GM19397 (cell line): ENCODE data around the gene KDSR.
"Not testable (repeated sequence)": the region's sequence is repeated elsewhere in the genome, so short reads cannot be mapped to it uniquely, and the experiment has no call there.

Source experiments
- ATAC-seq: cut with Tn5 transposase; IDR thresholded peaks from one replicate; pipeline ENCODE4 v1.9.1; 2021; ENCODE audit warnings: mild to moderate bottlenecking, moderate library complexity; ENCODE audit not compliant: unreplicated experiment

KDSR gene

GRCh38 chr18:63366213-63367052, 573 bp downstream of the KDSR start:
- peak; percentile 34 for ATAC-seq

- ATAC-seq: no peak
These were observed 1.2 kb downstream of the KDSR start for GRCh38 chr18:63365876-63366212.

GRCh38 chr18:63363951-63364350, 3.1 kb downstream of the KDSR start:
- ATAC-seq: no peak

GRCh38 chr18:63363420-63363819, 3.6 kb downstream of the KDSR start:
- ATAC-seq: not testable (repeated sequence)

GRCh38 chr18:63356272-63356896, 10.6 kb downstream of the KDSR start:
- ATAC-seq: no peak

DNA sequence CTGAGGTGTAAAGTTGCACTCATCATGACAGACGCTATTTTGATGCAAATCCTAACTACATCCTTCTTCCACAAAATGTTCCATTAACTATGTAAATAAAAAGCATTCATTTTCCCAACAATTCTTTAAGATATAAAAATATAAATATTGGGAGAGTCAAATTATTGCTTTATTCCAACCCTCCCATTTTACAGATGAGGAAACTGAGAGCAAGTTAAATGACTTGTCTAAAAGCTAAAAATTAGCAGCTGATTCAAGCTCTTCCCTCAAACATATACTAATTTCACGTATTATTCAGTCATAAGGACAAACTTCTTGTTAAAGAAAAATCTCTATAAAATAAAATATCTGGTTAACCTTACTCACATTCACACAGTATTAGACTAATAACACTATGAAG, 16.8 kb downstream of the KDSR start:
- no peak for ATAC-seq

DNA sequence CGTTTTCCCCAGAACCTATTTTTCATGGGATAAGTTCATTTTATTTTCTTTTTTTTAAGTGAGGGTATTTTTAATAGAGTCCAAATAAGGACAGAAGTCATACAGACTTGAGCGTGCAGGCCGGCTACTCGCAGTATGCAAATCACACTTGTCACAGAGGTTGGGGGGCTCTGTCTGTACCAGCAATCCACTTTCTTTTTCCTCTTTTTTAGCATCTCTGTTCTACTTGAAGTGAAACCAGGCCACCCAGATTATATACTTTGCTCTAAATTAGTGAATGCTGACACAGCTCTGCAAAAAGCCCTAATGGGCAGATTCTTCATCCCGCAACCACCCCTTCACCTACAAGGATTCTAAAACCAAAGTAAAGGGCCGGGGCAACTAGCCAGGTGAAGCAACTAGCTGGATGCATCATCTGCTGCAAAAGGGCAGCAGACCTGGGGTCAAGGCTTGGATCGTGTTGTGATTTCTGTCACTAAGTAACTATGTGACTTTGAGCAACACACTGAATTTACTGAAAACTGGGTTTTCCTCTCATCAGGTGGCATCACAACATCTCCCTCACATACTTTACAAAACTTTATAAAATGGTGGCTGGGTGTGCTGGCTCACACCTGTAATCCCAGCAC, 18.4 kb downstream of the KDSR start:
- no peak for ATAC-seq

DNA sequence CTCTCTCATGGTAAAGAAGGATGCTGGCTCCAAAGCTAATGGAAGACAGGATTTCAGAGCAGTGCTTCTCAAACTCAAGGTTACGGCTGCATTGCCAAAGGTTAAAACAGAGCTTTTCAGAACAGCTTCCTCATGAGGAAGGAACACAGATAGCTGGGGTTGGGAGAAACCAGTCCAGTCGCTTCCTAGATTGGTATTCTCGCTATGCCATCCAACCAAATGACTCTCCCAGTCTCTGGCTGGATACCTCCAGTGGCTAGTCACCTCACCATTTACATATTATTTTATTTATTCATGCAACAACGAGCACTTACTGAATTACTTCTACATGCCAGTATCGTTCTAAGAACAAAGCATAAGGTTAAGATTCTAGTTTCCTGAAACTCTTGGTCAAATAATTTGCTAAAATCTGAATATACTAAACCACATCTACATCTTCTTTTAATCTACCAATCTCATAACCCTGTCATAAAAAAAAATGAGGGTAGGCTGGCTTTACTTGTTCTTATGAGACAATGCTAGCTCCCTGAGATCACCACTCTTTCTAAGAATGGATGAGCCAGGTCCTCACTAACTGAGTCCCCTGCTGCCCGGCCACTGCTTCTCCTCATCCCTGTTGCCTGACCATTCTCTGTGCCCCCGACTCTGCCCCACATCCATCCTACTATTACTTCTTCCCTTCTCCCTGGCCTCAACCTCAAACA, 20.4 kb downstream of the KDSR start:
- no peak for ATAC-seq

DNA sequence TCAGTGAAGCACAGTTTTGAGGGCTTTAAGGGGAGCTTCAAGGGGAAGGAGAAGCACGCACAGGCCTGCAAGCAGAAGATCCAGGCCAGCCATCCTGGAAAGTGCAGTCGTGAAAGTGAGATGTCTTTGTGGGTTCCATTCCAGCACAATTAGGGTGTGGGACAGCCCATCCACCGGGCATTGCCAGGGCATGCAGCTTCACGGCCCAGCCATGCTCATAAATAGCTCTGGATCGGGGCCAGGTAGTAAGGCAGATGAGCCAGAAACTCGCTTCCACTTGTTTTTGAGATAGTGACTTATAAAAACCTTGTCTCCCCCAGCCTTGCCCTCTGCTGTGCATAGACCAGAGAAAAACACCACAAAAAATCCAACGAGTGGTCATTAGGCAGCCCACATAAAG, 21.0 kb downstream of the KDSR start:
- ATAC-seq: no peak

DNA sequence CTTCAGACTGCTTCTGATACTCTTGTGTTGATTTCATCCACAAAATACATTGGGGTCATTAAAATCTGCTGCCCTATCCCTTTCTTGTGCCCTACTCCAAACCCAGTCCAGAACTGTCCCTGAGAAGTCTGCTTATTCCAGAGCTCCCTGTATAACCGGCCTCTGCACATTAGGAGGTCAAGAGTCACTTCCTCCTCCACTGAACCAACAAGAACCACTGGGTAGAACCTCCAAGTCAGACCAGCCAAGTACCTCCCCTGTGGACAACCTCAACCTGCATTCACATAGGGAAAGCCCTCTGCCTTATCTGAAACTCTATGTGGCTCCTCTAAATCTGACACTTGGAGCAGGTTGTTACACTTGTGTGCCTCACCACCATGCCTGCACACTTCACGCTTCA, 22.1 kb downstream of the KDSR start:
- ATAC-seq: no peak

GRCh38 chr18:63344263-63344662, 22.7 kb downstream of the KDSR start:
- ATAC-seq: no peak

DNA sequence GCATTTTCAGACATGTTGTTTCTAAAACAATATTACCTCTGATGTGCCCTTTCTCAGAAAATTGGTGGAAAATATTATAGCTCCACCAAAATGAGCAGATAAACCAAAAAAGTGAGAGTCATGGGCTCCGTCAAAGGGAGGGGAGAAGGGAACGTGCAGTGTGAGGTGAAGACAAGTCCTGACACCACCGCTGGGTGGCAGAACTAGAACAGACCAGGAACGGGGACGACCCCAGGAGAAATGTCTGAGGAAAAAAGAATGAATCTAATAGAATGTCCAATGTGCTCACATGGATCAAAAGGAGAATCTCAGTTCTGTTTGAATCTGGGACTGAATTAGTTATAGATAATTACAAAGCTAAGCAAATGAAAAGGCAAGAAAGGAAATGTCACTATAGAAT, 24.8 kb downstream of the KDSR start:
- no peak for ATAC-seq

DNA sequence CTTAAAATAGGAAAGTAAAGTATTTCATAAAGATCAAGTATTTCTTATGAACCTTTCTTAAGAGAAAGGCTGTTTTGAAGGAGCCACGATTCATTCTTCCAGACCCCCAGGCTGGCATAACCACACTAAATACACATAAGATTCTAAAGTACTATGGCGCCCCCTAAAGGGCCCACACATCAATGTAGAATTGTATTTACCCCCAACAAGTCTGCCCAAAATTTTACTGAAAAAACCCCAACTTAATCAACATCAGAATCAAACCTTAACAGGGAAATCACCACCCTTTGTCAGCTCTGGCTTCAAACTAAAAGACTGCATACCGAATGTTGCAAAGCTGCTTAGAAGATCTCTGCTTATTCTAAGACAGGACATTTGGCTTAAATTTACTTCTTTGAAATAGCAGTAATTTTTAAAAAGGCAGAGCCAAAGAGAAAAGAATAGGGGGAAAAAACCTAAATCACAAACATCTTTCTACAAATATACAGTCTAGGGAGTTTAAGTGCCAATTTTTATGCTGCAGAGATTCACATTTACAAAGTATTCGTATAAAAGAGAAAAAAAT, 27.0 kb downstream of the KDSR start:
- ATAC-seq: no peak

DNA sequence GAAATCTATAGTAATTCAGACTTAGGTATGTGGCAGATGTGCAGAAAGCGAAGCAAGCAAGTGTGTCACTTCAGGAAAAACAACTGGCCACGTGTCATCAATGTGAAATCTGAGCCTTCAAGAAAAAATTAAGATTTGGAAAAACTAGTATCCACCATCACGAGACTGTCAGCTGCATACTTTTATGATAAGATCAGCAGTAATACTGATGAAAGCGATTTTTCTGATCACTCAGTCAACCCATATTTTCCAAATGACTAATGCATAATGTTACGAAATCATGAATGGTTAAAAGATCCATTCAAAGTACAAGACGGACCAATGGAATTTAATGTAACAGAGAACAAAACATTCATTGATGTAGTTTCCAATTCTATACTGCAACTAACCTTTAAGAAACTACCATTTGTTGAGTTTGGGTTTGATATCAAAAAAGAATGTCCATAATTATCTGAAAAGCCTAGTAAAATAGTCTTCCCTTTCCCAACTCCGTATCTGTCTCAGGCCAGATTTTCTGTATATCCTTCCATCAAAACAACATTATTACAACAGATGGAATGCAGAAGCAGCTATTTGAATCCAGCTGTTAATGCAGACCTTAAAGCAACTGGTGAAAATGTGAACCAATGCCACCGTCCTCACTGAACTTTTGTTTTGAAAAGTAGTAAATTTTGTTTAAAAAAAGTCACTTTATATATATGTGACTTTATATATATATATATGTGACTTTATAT, 30.5 kb downstream of the KDSR start:
- ATAC-seq: no peak

GRCh38 chr18:63331105-63331504, 35.9 kb downstream of the KDSR start:
- no peak for ATAC-seq

DNA sequence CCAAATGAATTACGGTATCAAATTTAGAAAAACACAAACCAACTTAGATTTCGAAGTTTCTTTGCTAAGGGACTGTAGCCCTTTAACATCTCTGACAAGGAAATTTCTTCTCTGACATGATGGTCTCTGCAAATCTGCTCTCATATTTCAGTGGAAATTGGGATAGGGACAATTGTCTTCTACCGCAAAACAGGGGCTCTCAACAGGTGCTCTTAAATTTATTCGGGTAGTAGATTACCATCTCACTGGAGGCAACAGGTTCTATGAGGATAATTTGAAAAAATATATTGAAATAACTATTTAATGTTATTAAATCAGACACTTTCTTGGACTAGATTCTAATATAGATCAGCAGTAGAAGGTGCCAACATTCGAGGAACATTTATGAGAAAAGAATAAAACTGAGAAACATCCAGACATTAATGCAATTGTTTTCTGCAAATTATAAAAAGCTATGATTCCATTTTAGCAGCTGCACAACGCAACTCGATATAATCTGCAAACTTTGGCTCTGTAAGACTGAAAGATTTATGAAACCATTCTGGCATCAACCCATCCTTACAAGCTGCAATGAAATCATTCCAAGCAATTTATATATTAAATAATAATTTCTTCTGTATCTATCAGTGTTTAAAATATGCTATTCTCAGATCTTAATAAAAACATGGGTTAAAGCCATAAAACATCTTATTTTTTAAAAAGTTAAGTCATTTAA, 37.4 kb downstream of the KDSR start:
- ATAC-seq: no peak

DNA sequence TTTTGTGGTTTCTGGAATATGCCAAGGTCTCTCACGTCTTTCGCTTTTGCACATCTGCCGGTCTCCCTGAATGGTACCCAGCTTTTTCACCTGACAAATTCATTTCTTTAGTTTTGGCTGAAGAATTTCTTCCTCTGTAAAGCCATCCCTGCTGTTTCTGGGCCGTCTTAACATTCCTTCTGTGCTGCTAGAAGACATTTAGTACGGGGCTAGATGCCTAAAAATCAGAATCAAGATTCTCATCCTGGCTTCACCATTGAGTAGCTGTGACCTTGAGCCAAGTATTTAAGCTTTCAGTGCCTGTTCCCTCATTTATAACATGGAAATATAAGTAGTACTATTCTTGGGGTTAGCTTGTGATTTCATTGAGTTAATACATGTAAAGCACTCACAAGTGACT, 41.0 kb downstream of the KDSR start:
- ATAC-seq: no peak

DNA sequence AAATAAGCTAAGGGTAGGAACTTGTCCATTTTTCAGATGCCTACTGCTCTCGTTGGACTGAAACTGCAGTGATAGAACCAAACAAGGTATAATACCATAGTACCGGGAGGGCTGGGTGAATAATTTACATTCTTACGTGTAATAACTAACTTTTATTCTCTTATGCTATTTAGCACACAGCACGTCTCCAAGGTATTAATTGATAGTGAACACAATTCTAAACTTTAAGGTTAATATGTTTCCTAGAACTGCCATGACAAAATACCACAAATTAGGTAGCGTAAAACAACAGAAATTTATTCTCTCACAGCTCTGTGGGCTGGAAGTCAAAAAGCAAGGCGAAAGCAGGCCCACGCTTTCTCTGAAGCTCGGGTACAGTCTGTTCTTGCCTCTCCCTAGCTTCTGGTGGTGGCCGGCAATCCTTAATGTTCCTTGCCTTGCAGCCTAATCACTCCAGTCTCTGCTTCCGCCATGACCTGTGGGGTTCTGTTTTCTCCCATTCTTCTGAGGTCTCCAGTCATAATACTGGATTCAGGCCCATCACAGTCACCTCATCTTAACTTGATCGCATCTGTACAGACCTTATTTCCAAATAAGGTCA, 41.8 kb downstream of the KDSR start:
- no peak for ATAC-seq

DNA sequence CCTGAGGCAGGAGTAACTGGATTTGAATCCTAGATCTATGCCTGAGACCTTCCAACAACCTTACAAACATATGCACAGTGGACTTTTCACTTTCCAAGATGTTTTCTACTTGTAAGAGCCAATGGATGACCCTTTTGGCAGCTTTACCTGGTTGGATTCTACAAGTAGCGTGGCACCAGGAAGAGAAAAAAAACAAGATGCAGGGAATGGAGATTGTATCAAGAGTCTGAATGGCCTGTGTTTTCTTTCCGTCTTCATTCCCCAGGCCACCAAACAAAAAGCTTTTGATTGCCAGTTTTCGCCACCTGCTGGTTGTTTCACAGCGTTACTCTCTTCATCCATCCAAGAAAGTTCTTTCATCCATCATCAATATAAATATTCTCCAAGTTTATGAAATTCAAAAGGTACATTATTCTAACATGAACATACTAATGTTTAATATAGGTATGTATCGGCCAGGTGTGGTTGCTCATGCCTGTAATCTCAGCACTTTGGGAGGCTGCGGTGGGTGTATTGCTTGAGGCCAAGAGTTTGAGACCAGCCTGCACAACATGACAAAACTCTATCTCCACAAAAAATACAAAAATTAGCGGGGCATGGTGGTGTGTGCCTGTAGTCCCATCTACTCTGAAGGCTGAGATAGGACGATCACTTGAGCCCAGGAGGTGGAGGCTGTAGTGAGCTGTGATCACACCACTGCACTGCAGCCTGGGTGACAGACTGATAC, 43.9 kb downstream of the KDSR start:
- no peak for ATAC-seq
